A673 (cell line): Measurements from ENCODE around the gene ARHGAP24. TPM values are rescaled to one million over a fixed set of nuclear protein-coding genes. Genes with fewer than 3 reads are reported as not detected.

Experiments
- BruUV-seq: library from RNA; stranded (reverse); fragments of 400-500 nt; replicated peaks from 2 replicates; lab custom pipeline; 2021; lab: Mats Ljungman, UMichigan
- CTCF ChIA-PET: fragments of 300-600 bp; sonication (Branson Sonifier 250); formaldehyde crosslinking; loops from one replicate; lab custom pipeline; 2022; ENCODE audit warnings: antibody characterized with exemption; lab: Charles Lee
- POLR2A ChIA-PET: fragments of 300-600 bp; sonication (Branson Sonifier 250); formaldehyde crosslinking; loops from one replicate; lab custom pipeline; 2022; ENCODE audit warnings: antibody characterized with exemption; ENCODE audit not compliant: low non-redundant PET; lab: Charles Lee
- DNase-seq: peaks from one replicate; pipeline ENCODE4 v3.0.0-alpha.2; 2015; ENCODE audit warnings: low spot score
- H3K27ac ChIP-seq: fragments of 200-600 bp; sonication (generic); 2 replicates; pipeline ENCODE4 v1.5.1; 2016; ENCODE audit warnings: mixed run types, low read depth, mild to moderate bottlenecking, mixed read lengths, antibody characterized with exemption, low read length; ENCODE audit not compliant: poor library complexity, severe bottlenecking
- H3K27me3 ChIP-seq: fragments of 200-600 bp; sonication (generic); replicated peaks from 2 replicates; pipeline ENCODE4 v1.6.1; 2017; ENCODE audit warnings: mixed run types, low read depth, mild to moderate bottlenecking, mixed read lengths, antibody characterized with exemption, low read length; ENCODE audit not compliant: insufficient read depth, poor library complexity
- H3K36me3 ChIP-seq: fragments of 200-600 bp; sonication (generic); 2 replicates; pipeline ENCODE4 v1.6.1; 2016; ENCODE audit warnings: mixed run types, mild to moderate bottlenecking, mixed read lengths, antibody characterized with exemption, low read length; ENCODE audit not compliant: insufficient read depth, poor library complexity, severe bottlenecking
- H3K4me1 ChIP-seq: fragments of 200-600 bp; sonication (generic); 2 replicates; pipeline ENCODE4 v1.6.1; 2017; ENCODE audit warnings: mixed run types, mild to moderate bottlenecking, mixed read lengths, antibody characterized with exemption, low read length; ENCODE audit not compliant: insufficient read depth, poor library complexity, severe bottlenecking
- H3K4me3 ChIP-seq: fragments of 200-600 bp; sonication (generic); 2 replicates; pipeline ENCODE4 v1.5.1; 2016; ENCODE audit warnings: low read depth, mixed run types, mild to moderate bottlenecking, mixed read lengths, low read length; ENCODE audit not compliant: poor library complexity, severe bottlenecking
- H3K9me3 ChIP-seq: fragments of 200-600 bp; sonication (generic); 2 replicates; pipeline ENCODE4 v1.6.1; 2016; ENCODE audit warnings: mixed run types, low read depth, mild to moderate bottlenecking, mixed read lengths, antibody characterized with exemption, low read length; ENCODE audit not compliant: poor library complexity, severe bottlenecking
- EZH2 ChIP-seq: fragments of 200-600 bp; sonication (generic); IDR thresholded peaks from 2 replicates; pipeline ENCODE4 v1.6.1; 2017; ENCODE audit warnings: borderline replicate concordance, low read depth, mild to moderate bottlenecking, mixed read lengths, antibody characterized with exemption, low read length; ENCODE audit not compliant: poor library complexity, severe bottlenecking
- intact Hi-C: fragments of 100-400 bp; cut with micrococcal nuclease; formaldehyde crosslinking; loops from one replicate; pipeline ENCODE4 v1.10.0; 2022; ENCODE audit not compliant: unreplicated experiment
- total RNA-seq: library from RNA; stranded (reverse); gene quantifications from 2 replicates; pipeline ENCODE4 v1.2.3, GENCODE V29; 2021
- TF ChIP-seq, protein P1 (sequence below): fragments of 300-800, 200-600 bp; sonication (generic); conservative IDR thresholded peaks from 2 replicates; pipeline ENCODE4 v1.5.1; 2017; ENCODE audit warnings: low read depth, mild to moderate bottlenecking, antibody characterized with exemption, low read length, moderate library complexity, mixed read lengths

Gene ARHGAP24
- total RNA-seq, 1 experiment from 2014 or later: 5.8 TPM

DNA sequence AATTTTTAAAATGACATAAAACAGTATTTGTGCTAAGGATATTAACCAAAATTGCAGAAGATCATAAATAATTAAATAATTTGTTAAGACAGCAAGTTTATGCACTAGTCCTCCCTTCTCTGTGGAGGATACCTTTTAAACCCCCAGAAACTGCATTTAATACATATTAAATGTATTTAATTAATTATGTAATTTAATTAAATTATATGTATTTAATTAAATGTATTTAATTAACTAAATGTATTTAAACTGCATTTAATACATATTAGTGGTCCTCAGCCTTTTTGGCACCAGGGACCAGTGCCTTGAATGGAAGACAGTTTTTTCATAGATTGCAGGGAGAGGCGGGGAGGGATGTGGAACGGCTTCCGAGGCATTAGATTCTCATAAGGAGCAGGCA, 404.6 kb downstream of the ARHGAP24 start:
- no peaks in the 10 kb centered on the region for H3K27me3 ChIP-seq
- H3K36me3 ChIP-seq: no peaks in the 10 kb centered on the region
- no peak overlapping the region for H3K4me3 ChIP-seq
- H3K9me3 ChIP-seq: no peaks in the 10 kb centered on the region
- ChIA-PET POLR2A (no interaction called here), CTCF (no interaction called here)
- H3K4me1 ChIP-seq: no peaks in the 10 kb centered on the region
- BruUV-seq: no TSS peak
- intact Hi-C loops: no loop called here
- DNase-seq: no peak
- no peak for TF ChIP-seq EZH2
- TF ChIP-seq, protein P1, sequence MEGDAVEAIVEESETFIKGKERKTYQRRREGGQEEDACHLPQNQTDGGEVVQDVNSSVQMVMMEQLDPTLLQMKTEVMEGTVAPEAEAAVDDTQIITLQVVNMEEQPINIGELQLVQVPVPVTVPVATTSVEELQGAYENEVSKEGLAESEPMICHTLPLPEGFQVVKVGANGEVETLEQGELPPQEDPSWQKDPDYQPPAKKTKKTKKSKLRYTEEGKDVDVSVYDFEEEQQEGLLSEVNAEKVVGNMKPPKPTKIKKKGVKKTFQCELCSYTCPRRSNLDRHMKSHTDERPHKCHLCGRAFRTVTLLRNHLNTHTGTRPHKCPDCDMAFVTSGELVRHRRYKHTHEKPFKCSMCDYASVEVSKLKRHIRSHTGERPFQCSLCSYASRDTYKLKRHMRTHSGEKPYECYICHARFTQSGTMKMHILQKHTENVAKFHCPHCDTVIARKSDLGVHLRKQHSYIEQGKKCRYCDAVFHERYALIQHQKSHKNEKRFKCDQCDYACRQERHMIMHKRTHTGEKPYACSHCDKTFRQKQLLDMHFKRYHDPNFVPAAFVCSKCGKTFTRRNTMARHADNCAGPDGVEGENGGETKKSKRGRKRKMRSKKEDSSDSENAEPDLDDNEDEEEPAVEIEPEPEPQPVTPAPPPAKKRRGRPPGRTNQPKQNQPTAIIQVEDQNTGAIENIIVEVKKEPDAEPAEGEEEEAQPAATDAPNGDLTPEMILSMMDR: no peak
- no peak overlapping the region for H3K27ac ChIP-seq

DNA sequence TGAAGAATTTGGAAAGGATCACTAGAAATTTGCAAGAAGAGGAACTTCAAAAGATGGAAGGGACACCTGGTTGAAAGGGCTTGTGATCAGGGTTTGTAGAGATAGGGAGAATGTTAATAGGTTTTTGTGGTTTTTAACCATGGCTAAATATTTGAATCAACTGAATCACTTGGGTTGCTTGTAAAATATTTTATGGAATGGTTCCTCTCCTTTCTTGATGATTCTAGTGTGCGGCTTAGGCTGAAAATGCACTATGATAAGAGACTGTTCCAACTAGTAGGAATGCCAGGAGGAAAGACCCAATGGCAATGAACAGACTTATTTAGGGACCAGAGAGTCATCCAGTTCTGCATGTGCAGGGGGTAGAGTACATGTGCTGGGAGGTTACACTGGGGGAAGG, 408.2 kb downstream of the ARHGAP24 start:
- no peak overlapping the region for H3K4me3 ChIP-seq
- no peaks in the 10 kb centered on the region for H3K27me3 ChIP-seq
- no peaks in the 10 kb centered on the region for H3K36me3 ChIP-seq
- no peak overlapping the region for H3K27ac ChIP-seq
- ChIA-PET POLR2A (no interaction called here), CTCF (no interaction called here)
- no peaks in the 10 kb centered on the region for H3K9me3 ChIP-seq
- TF ChIP-seq, protein P1: no peak
- no peak for TF ChIP-seq EZH2
- DNase-seq: no peak
- no peaks in the 10 kb centered on the region for H3K4me1 ChIP-seq
- intact Hi-C loops: no loop called here
- BruUV-seq: no TSS peak

DNA sequence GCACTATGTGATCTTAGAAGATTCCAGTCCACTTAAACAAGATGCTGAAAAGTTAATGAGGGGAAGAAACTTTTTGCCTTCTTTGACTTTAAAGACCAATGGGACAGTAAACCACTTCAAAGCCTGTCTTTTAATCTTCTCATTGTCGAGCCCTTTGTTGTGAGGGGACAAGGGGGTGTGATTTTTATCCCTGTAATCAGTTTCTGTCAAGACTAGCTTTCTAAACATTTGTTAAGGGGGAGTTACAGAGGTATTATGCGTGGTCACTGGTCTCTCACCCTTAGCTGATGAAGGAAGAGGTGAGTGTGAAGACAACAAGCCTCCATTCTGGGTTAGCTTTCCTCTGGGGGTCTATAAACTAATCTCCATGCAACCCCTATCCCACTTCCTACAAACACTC, 409.3 kb downstream of the ARHGAP24 start:
- ChIA-PET CTCF (no interaction called here), POLR2A (no interaction called here)
- Histone ChIP-seq H3K9me3 (no peaks in the 10 kb centered on the region), H3K27ac (no peak overlapping the region), H3K36me3 (no peaks in the 10 kb centered on the region), H3K4me3 (no peak overlapping the region), H3K27me3 (no peaks in the 10 kb centered on the region), H3K4me1 (no peaks in the 10 kb centered on the region)
- DNase-seq: no peak
- TF ChIP-seq EZH2: no peak
- TF ChIP-seq, protein P1: no peak
- no TSS peak for BruUV-seq
- intact Hi-C loops: no loop called here
